Testis (tissue), 3 donors: ENCODE data around the gene AFF1. TPM values are rescaled to one million over a fixed set of nuclear protein-coding genes. Genes with fewer than 3 reads are reported as not detected.
"Not testable (repeated sequence)": the region's sequence is repeated elsewhere in the genome, so short reads cannot be mapped to it uniquely, and the experiment has no call there.

Experiments used
- DNase-seq: peaks from one replicate; pipeline ENCODE4 v3.0.0-alpha.2; 2019
- H3K27ac ChIP-seq, 2 donors: fragments of 200-600 bp; sonication (generic); one replicate each; pipeline ENCODE4 v1.5.1; 2019
- H3K27me3 ChIP-seq: fragments of 200-600 bp; sonication (generic); one replicate; pipeline ENCODE4 v1.5.1; 2019
- H3K36me3 ChIP-seq: fragments of 200-600 bp; sonication (generic); one replicate; pipeline ENCODE4 v1.5.1; 2017; ENCODE audit warnings: low read depth; ENCODE audit errors: missing control alignments
- H3K4me1 ChIP-seq: fragments of 200-600 bp; sonication (generic); one replicate; pipeline ENCODE4 v1.5.1; 2019
- H3K4me3 ChIP-seq, 2 donors: fragments of 200-600 bp; sonication (generic); one replicate each; pipeline ENCODE4 v1.5.1; 2017 to 2019
- H3K9me3 ChIP-seq: fragments of 200-600 bp; sonication (generic); one replicate; pipeline ENCODE4 v1.5.1; 2017
- POLR2A ChIP-seq: fragments of 450-650 bp; IDR thresholded peaks from one replicate; pipeline ENCODE4 v1.6.1; 2017; ENCODE audit warnings: antibody characterized with exemption, mild to moderate bottlenecking, moderate library complexity
- WGBS, 2 donors: methylation state at CpG; one replicate each; pipeline ENCODE4 v1.1.5; 2018; 5-methylcytosine and 5-hydroxymethylcytosine counted together
- intact Hi-C: fragments of 100-400 bp; cut with DNase I; formaldehyde crosslinking; loops from one replicate; pipeline ENCODE4 v1.15.1; 2023; ENCODE audit warnings: low total_unique reads
- polyA plus RNA-seq: library from polyadenylated mRNA; stranded (reverse); fragments of 350-450 nt; fragmentation: Illumina TruSeq; extraction: RNeasy Lipid Tissue Mini Kit (QIAGEN cat#74804); gene quantifications from one replicate; pipeline ENCODE4 v1.2.3, GENCODE V29; 2014; ENCODE audit warnings: low read depth, low replicate concordance; ENCODE audit not compliant: insufficient read depth
- total RNA-seq, 2 donors: library from RNA; depleted of rRNA; stranded (reverse); fragments of >200 nt; gene quantifications; one replicate each; pipeline ENCODE4 v1.2.3, GENCODE V29; 2016
- TF ChIP-seq, protein P1 (sequence below), 3 experiments: fragments of 450-650 bp in 2 of 3; fragments of 200-600 bp in 1 of 3; sonication (generic) in 1 of 3; IDR thresholded peaks; one replicate each; pipeline ENCODE4 v1.5.1; 2016 to 2019; ENCODE audit warnings: antibody characterized with exemption in 3 of 3, mild to moderate bottlenecking in 2 of 3, moderate library complexity in 1 of 3

The AFF1 gene
- total and polyA plus RNA-seq, 3 donors from 2014 or later: 15.8 to 56.8 (median 53.6) TPM

GRCh38 chr4:87033902-87034301, 99.1 kb downstream of the AFF1 start:
- H3K36me3 ChIP-seq: no peaks in the 10 kb centered on the region
- H3K4me1 ChIP-seq: peaks cover 89% of the 10 kb centered on the region
- no peaks in the 10 kb centered on the region for H3K27me3 ChIP-seq
- H3K4me3 ChIP-seq: no peak overlapping the region
- intact Hi-C loops: no loop called here
- TF ChIP-seq, protein P1, sequence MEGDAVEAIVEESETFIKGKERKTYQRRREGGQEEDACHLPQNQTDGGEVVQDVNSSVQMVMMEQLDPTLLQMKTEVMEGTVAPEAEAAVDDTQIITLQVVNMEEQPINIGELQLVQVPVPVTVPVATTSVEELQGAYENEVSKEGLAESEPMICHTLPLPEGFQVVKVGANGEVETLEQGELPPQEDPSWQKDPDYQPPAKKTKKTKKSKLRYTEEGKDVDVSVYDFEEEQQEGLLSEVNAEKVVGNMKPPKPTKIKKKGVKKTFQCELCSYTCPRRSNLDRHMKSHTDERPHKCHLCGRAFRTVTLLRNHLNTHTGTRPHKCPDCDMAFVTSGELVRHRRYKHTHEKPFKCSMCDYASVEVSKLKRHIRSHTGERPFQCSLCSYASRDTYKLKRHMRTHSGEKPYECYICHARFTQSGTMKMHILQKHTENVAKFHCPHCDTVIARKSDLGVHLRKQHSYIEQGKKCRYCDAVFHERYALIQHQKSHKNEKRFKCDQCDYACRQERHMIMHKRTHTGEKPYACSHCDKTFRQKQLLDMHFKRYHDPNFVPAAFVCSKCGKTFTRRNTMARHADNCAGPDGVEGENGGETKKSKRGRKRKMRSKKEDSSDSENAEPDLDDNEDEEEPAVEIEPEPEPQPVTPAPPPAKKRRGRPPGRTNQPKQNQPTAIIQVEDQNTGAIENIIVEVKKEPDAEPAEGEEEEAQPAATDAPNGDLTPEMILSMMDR (IDR thresholded peaks at IDR 0.05): no peak
- no peak for TF ChIP-seq POLR2A
- peak overlapping the region in 1 of 2 donors; percentile 81 for H3K27ac ChIP-seq
- no peaks in the 10 kb centered on the region for H3K9me3 ChIP-seq
- 67 to 74% methylated on average over 8 of the region's 8 CpGs for WGBS, 2 donors
- DNase-seq: no peak

GRCh38 chr4:87034527-87034926, 99.7 kb downstream of the AFF1 start:
- Histone ChIP-seq H3K27me3 (no peaks in the 10 kb centered on the region), H3K27ac (peak overlapping the region in 1 of 2 donors; percentile 81), H3K4me3 (no peak overlapping the region), H3K4me1 (peaks cover 86% of the 10 kb centered on the region), H3K9me3 (no peaks in the 10 kb centered on the region), H3K36me3 (no peaks in the 10 kb centered on the region)
- TF ChIP-seq, protein P1 (IDR thresholded peaks at IDR 0.05): no peak
- TF ChIP-seq POLR2A: no peak
- intact Hi-C loops: no loop called here
- WGBS, 2 donors: 75 to 76% methylated on average over 3 of the region's 3 CpGs
- no peak for DNase-seq

DNA sequence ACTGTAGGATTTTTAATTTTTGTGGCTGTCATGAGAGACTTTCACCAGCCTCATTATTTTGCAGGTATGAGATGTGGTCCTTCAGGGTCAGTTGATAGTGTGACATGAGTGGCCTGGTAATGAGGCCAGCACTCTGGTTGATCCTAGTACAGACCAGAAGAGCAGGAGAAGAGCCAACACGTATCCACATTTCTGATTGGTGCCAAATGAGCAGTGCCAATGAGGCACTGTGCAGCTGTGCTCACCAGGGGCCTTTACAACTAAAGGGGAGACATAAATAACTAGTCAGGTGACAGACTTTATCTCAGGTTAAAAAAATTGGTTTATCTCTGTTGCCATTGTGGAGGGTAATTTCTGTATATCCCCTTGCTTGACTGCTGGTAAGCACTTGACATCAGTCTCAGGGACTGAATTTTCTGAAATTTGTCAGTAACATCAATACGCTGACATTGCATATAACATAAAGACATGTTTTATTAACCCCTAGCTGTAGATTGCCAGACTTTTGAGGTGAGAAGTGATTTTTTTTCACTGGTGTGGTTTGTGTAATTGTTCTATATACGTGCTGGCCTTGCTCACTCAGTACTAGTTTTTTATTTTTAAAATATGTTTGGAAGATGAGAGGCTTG, 101.2 kb downstream of the AFF1 start:
- intact Hi-C loops: no loop called here
- H3K36me3 ChIP-seq: no peaks in the 10 kb centered on the region
- H3K4me3 ChIP-seq: no peak overlapping the region
- no peak for TF ChIP-seq POLR2A
- TF ChIP-seq, protein P1 (IDR thresholded peaks at IDR 0.05): no peak
- 70 to 75% methylated on average over 3 of the region's 3 CpGs for WGBS, 2 donors
- H3K27ac ChIP-seq: peak overlapping the region in 1 of 2 donors; percentile 39
- peaks cover 72% of the 10 kb centered on the region for H3K4me1 ChIP-seq
- H3K9me3 ChIP-seq: no peaks in the 10 kb centered on the region
- H3K27me3 ChIP-seq: no peaks in the 10 kb centered on the region
- DNase-seq: no peak

- Histone ChIP-seq H3K27ac (peak overlapping the region in 1 of 2 donors; percentile 56), H3K36me3 (no peaks in the 10 kb centered on the region), H3K4me1 (peaks cover 64% of the 10 kb centered on the region)
Measured at GRCh38 chr4:87036713-87037112, 101.9 kb downstream of the AFF1 start.

DNA sequence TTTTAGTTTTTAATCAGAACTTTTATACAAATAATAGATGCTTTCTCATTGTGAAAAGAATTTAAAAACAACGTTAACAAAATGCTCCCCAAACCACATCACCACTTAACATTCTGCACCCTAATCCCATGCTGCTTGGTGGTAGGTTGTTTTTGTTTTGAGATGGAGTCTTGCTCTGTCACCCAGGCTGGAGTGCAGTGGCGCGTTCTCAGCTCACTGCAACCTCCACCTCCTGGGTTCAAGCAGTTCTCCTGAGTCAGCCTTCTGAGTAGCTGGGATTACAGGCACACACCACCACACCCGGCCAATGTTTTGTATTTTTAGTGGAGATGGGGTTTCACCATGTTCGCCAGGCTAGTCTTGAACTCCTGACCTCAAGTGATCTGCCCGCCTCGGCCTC, 102.4 kb downstream of the AFF1 start:
- H3K27me3 ChIP-seq, intact Hi-C loops, DNase-seq, H3K9me3 ChIP-seq, H3K4me3 ChIP-seq, H3K36me3 ChIP-seq: not testable (repeated sequence)
- H3K4me1 ChIP-seq: peaks cover 62% of the 10 kb centered on the region
- WGBS, 2 donors: 55 to 66% methylated on average over 7 of the region's 7 CpGs
- H3K27ac ChIP-seq: peak overlapping the region in 1 of 2 donors; percentile 56

More at GRCh38 chr4:87036713-87037112, 101.9 kb downstream of the AFF1 start:
- no peak for DNase-seq
- Histone ChIP-seq H3K4me3 (no peak overlapping the region), H3K9me3 (no peaks in the 10 kb centered on the region), H3K27me3 (no peaks in the 10 kb centered on the region)
- intact Hi-C loops: no loop called here
- TF ChIP-seq POLR2A: no peak
- TF ChIP-seq, protein P1 (IDR thresholded peaks at IDR 0.05): no peak
- 71 to 80% methylated on average over 4 of the region's 4 CpGs for WGBS, 2 donors
